ENCODE data around the gene MEF2B. TPM values are rescaled to one million over a fixed set of nuclear protein-coding genes. Genes with fewer than 3 reads are reported as not detected.
A peak's percentile ranks its signal among the peaks of the same experiment; 100 is the strongest.
"Not testable (repeated sequence)": the region's sequence is repeated elsewhere in the genome, so short reads cannot be mapped to it uniquely, and the experiment has no call there.

The MEF2B gene
- total RNA-seq, 6 experiments from 2014 or later = 0.24 to 2.1 (median 0.97) TPM; not detected in 2

DNA sequence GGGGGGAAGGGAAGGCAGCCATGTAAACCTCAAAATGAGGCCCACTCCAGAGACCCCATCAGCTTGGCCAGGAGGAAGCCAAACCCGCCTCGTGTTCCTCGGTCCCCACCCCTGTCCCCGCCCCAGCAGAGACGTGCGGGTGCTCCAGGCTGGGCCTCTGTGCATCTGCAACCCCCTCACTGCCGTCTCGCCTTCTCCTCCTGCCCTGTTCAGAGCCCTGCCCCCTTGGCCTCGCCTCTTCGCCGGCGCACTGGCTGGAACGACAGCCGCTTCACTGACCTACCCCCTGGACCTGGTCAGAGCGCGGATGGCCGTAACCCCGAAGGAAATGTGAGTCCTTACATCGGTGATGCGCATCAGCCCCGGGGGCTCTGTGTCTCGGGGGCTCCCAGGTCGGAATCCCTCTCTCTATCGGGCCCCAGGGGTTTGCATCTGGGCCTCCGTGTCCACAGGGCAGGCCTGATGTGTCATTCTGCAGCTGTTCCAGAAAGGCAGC, 64.0 kb downstream of the MEF2B start:
- Histone ChIP-seq H3K27ac (no peak overlapping the region), H3K4me1 (peaks cover 0 to 32% (median 8%) of the 10 kb centered on the region in 4 donors), H3K27me3 (no peaks in the 10 kb centered on the region), H3K9me3 (no peaks in the 10 kb centered on the region), H3K4me3 (no peak overlapping the region), H3K36me3 (no peaks in the 10 kb centered on the region)
- TF ChIP-seq POLR2A (IDR thresholded peaks at IDR 0.05) = no peak
- TF ChIP-seq, protein P1, sequence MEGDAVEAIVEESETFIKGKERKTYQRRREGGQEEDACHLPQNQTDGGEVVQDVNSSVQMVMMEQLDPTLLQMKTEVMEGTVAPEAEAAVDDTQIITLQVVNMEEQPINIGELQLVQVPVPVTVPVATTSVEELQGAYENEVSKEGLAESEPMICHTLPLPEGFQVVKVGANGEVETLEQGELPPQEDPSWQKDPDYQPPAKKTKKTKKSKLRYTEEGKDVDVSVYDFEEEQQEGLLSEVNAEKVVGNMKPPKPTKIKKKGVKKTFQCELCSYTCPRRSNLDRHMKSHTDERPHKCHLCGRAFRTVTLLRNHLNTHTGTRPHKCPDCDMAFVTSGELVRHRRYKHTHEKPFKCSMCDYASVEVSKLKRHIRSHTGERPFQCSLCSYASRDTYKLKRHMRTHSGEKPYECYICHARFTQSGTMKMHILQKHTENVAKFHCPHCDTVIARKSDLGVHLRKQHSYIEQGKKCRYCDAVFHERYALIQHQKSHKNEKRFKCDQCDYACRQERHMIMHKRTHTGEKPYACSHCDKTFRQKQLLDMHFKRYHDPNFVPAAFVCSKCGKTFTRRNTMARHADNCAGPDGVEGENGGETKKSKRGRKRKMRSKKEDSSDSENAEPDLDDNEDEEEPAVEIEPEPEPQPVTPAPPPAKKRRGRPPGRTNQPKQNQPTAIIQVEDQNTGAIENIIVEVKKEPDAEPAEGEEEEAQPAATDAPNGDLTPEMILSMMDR (IDR thresholded peaks at IDR 0.05) = no peak
- DNase-seq (peak in 1 of 3 donors; percentile 46), ATAC-seq (no peak)
- intact Hi-C loops (cut with DNase I) = no loop called here
- WGBS (ENCODE audit: insufficient coverage, low coverage, low lambda C conversion rate, missing lambda C conversion rate) = 51% methylated on average over 6 of the region's 25 CpGs

DNA sequence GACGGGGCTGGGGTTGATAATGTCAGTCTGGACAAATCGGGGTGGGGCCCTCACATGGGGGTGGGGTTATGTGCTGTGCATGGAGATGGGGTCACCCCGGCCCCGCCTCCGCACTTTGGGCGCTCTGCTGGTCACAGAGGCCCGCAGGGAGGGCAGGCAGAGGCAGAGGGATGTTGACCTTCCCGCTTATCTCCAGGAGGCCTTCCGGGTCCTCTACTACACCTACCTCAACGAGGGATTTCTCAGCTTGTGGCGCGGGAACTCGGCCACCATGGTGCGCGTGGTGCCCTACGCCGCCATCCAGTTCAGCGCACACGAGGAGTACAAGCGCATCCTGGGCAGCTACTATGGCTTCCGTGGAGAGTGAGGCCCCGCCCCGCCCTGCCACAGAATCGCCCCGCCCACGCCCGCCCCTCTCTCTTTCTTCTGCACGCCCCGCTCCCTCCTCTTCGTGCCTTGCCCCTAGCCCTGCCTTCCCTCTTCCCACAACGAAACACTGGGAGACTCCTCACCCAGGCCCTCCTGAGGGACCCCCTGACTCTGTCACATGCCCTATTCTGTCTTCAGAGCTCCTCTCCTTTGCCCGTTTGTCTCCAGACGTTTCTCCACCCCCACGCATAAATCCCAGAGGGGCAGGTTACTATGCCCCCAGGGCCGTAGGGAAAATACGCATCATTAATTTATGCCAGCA, 64.6 kb downstream of the MEF2B start:
- DNase-seq (peak in 1 of 3 donors; percentile 47), ATAC-seq (no peak)
- H3K36me3 ChIP-seq = no peaks in the 10 kb centered on the region
- no peak overlapping the region for H3K27ac ChIP-seq
- TF ChIP-seq, protein P1 (IDR thresholded peaks at IDR 0.05) = no peak
- TF ChIP-seq POLR2A (IDR thresholded peaks at IDR 0.05) = no peak
- H3K27me3 ChIP-seq = no peaks in the 10 kb centered on the region
- WGBS (ENCODE audit: insufficient coverage, low coverage, low lambda C conversion rate, missing lambda C conversion rate) = 65% methylated on average over 9 of the region's 36 CpGs
- intact Hi-C loops (cut with DNase I) = no loop called here
- H3K9me3 ChIP-seq = no peaks in the 10 kb centered on the region
- peaks cover 0 to 32% (median 8%) of the 10 kb centered on the region in 4 donors for H3K4me1 ChIP-seq
- H3K4me3 ChIP-seq = no peak overlapping the region

DNA sequence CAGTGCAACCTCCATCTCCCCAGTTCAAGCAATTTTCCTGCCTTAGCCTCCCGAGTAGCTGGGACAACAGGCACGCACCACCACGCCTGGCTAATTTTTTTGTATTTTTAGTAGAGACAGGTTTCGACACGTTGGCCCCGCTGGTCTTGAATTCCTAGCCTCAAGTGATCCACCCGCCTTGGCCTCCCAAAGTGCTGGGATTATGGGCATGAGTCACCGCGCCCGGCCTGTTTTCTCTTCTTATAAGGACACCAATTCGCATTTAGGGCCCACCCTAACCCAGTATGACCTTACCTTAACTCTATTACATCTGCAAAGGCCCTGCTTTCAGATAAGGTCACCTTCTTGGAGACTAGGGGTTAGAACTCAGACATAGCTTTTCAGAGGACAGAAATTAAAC, 66.9 kb downstream of the MEF2B start:
- TF ChIP-seq, protein P1 (IDR thresholded peaks at IDR 0.05) = no peak
- no peak for ATAC-seq
- DNase-seq = peak in 1 of 3 donors; percentile 37
- H3K27ac ChIP-seq = peak overlapping the region in 2 of 3 donors; percentile 21 to 98
- H3K4me3 ChIP-seq = no peak overlapping the region
- H3K36me3 ChIP-seq = no peaks in the 10 kb centered on the region
- WGBS (ENCODE audit: insufficient coverage, low coverage, low lambda C conversion rate, missing lambda C conversion rate) = 96% methylated on average over 10 of the region's 11 CpGs
- H3K27me3 ChIP-seq = no peaks in the 10 kb centered on the region
- peaks cover 0 to 51% (median 18%) of the 10 kb centered on the region in 4 donors for H3K4me1 ChIP-seq
- no peaks in the 10 kb centered on the region for H3K9me3 ChIP-seq
- intact Hi-C loops (cut with DNase I) = no loop called here

DNA sequence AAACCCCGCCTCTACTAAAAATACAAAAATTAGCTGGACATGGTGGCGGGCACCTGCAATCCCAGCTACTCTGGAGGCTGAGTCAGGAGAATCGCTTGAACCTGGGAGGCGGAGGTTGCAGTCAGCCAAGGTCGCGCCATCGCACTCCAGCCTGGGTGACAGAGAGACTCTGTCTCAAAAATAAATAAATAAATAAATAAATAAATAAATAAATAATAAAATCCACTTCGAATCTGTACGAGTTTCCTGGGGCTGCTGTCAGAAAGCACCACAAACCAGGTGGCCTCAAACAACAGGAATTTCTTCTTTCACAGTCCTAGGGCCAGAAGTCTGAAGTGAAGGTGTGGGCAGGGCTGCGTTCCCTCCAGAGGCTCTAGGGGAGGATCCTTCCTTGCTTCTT, 67.5 kb downstream of the MEF2B start:
- Histone ChIP-seq H3K4me1 (peaks cover 0 to 57% (median 21%) of the 10 kb centered on the region in 4 donors), H3K27ac (peak overlapping the region in 2 of 3 donors; percentile 91 to 98), H3K4me3 (peak overlapping the region in 2 of 3 donors; percentile 20 to 32)
- DNase-seq = peak in 1 of 3 donors; percentile 41
- H3K9me3 ChIP-seq; ATAC-seq; H3K27me3 ChIP-seq; intact Hi-C loops (cut with DNase I); H3K36me3 ChIP-seq: not testable (repeated sequence)
- WGBS (ENCODE audit: insufficient coverage, low coverage, low lambda C conversion rate, missing lambda C conversion rate) = 73% methylated on average over 7 of the region's 10 CpGs

DNA sequence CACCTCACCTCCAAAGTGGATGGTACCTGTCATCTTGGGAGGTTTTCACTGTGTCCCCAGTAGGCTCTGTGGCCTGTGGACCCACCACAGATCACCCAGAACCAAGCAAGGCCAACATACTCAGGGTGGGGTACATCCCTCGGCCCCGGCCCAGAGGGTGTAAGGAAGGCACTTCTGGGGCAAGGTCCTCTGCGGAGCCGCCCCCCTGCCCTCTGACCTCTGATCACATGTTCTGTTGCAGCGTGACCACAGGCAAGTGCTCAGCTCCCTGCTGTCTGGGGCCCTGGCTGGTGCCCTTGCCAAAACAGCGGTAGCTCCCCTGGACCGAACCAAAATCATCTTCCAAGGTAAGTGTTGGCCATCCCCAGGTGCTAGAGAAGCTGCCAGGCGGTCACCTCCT, 68.5 kb downstream of the MEF2B start:
- no peaks in the 10 kb centered on the region for H3K9me3 ChIP-seq
- H3K27me3 ChIP-seq = no peaks in the 10 kb centered on the region
- H3K4me3 ChIP-seq = peak overlapping the region in 2 of 3 donors; percentile 20 to 32
- peaks cover 0 to 65% (median 24%) of the 10 kb centered on the region in 4 donors for H3K4me1 ChIP-seq
- intact Hi-C loops (cut with DNase I) = no loop called here
- TF ChIP-seq POLR2A (IDR thresholded peaks at IDR 0.05) = no peak
- TF ChIP-seq, protein P1 (IDR thresholded peaks at IDR 0.05) = no peak
- ATAC-seq (peak; percentile 30 to 68 (median 58)), DNase-seq (peak; percentile 74 to 93 (median 92))
- WGBS (ENCODE audit: insufficient coverage, low coverage, low lambda C conversion rate, missing lambda C conversion rate) = 35% methylated on average over 4 of the region's 8 CpGs
- H3K27ac ChIP-seq = peak overlapping the region; percentile 43 to 98 (median 91)
- H3K36me3 ChIP-seq = peaks cover 0 to 5% (median 0%) of the 10 kb centered on the region in 4 donors

All from right lobe of liver (tissue), 6 donors.